ENCODE data around the gene LEPROT.

GRCh38 chr1:65443647-65444046, 23.2 kb downstream of the LEPROT start:
- TF ChIP-seq CTCF (IDR thresholded peaks at IDR 0.05), result no peak
- TF ChIP-seq EZH2 (IDR thresholded peaks at IDR 0.05), result no peak
- TF ChIP-seq EZH2phosphoT487 (IDR thresholded peaks at IDR 0.05), result no peak
